Femur (tissue), 1 donor: ENCODE results near the gene RAB27A.
"Not testable (repeated sequence)": the region's sequence is repeated elsewhere in the genome, so short reads cannot be mapped to it uniquely, and the experiment has no call there.

Experiments
- DNase-seq: peaks from one replicate; pipeline ENCODE4 v3.0.0-alpha.2; 2017

Gene RAB27A

DNA sequence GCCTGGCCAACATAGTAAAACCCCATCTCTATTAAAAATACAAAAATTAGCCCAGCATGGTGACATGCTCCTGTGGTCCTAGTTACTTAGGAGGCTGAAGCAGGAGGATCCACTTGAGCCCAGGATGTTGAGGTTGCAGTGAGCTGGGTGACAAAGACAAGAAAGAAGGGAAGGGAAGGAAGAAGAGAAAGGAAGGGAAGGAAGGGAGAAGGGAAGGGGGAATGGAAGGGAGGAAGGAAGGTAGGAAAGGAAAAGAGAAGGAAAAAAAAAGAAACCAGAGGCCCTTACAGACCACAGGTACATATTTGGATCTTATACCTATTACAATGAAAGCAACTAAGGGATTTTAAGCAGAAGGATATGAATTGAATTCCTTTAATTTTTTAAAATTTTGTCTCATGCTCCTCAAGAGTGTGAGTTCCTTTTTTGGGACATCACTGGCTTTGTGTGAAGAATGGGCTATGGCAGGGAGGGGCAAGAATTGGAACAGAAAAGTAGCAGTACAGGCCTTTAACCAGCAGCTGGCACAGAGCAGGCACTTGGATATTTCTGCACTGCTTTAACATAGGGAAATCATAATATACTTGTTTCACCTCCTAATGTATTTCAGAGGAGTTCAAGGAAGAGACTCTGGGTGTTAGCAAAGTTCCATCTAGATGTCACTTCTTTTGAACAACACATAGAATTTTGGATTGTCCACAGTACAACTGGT lies 7.9 kb downstream of the RAB27A start:
- DNase-seq: no peak

DNA sequence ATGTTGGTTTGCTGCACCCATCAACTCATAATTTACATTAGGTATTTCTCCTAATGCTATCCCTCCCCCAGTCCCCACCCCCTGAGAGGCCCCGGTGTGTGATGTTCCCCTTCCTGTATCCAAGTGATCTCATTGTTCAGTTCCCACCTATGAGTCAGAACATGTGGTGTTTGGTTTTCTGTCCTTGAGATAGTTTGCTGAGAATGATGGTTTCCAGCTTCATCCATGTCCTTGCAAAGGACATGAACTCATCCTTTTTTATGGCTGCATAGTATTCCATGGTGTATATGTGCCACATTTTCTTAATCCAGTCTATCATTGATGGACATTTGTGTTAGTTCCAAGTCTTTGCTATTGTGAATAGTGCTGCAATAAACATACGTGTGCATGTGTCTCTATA lies 9.0 kb downstream of the RAB27A start:
- not testable (repeated sequence) for DNase-seq

DNA sequence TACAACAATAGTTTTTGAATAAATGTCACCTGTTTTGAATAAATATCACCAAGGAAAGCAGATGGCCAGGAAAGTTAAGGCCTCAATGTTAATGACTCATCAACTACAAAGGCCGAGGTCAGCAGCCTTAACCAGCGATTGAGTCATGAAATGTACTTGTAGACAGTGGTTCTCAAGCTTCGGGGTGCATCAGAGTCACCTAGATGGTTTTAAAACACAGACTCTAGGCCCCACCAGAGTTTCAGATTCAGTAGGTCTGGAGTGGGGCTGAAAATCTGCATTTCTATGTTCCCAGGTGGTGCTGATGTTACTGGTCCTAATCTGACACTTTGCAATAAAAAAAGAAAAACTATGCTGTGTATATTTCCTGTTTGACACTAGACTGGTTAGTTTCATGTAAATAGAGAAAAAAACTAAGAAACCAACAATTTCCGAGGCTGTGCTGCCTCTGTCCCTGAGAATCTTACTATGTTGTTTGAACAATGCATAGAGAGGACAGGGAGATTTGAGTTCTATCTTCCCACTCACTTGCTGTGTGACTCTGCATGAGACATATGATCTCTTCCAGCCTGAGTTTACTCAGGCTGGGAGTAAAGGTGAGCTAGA lies 9.8 kb downstream of the RAB27A start:
- no peak for DNase-seq

DNA sequence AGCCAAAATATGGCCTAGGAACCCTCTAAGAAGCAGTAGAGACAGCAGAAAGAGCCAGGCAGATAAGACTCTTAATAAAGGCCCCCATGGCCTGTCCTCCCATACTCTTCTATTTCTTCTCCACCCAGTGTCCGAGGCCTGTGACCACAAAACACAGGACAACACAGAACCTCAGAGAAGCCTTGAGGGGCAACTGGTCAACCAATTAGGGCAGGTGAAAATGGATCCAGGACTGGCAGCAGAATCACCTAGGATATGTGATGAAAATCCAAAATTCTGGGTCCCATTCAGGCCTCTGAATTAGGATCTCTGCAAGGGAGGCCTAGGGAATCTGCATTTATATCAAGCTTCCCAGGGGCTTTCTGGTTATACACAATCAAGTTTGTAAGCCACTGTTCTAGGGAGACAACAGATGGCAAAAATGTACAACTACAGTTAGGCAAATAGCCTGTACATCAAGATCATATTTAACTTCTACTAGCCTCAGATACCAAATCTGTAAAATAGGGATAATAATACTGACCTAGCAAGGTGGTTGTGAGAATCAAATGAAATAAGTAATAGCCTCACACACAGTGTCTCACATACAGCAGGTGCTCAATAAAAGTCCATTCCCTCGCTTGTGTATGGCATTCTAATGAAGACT lies 10.4 kb downstream of the RAB27A start:
- no peak for DNase-seq

DNA sequence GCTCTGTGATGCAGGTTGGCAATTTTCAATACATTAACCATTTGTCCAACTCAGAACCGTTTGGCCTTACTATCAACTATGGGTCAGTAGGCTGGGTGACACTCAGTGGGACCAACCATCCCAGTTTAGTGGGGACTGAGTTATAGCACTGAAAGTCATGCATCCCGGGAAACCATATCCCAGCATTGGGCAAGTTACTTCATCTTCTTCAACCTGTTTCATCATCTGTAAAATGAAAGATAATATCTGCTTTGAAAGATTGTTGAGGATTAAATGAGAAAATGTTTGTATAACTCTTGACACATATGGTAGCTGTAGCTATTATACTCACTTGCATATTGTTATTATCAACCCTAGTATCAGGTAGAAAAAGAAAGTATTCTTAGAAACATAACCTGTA lies 11.9 kb downstream of the RAB27A start:
- no peak for DNase-seq

DNA sequence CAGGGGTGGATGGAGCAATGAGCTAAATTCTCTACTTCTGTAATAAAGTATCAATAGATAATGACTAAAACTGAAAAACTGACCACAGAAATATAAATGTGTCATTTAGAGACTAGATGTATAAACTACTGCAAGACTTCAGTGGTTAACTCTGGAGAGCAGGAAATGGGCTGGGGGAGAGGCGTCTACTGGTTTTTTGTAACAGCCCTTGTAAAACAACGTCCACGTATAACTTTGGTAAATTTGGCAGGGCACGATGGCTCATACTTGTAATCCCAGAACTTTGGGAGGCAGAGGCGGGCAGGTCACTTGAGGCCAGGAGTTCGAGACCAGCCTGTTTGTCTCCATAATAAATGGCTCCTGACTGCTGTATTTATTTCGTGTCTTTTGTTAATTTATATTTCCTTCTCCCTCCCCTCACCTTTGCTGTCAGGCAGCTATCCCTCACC lies 12.5 kb downstream of the RAB27A start:
- peak; percentile 29 for DNase-seq

DNA sequence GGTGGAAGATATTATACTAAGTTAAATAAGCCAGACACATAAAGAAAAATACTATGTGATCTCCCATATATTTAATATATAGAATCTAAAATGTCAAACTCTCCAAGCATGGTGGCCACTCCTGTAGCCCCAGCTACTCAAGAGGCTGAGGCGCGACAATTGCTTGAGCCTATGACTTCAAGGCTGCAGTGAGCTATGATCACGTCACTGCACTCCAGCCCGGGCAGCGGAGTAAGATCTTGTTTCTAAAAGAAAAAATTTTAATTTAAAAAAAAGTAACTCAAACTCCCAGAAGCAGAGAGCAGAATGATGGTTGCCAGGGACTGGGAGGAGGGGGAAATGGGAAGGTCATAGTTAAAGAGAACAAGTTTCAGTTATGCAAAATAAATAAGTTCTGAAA lies 13.3 kb downstream of the RAB27A start:
- DNase-seq: no peak

DNA sequence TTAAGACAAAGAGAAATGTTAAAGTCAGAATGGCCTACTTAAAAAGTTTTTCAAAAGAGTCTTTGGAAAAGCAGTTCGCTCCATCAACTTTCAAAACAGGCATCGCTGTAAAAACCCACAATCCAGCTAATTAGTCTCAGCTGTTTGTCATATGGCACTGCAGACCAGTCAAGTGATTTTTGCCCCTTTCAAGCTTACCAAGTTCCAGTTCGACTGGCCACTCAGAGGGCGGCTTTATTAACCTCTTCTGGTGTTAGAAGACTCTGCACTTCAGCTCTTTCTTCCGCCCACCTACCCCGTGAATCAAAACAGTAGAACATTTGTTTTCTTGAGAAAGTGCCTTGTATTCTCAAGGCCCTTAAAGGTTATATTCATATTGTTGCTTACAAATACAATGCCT lies 19.3 kb downstream of the RAB27A start:
- no peak for DNase-seq

DNA sequence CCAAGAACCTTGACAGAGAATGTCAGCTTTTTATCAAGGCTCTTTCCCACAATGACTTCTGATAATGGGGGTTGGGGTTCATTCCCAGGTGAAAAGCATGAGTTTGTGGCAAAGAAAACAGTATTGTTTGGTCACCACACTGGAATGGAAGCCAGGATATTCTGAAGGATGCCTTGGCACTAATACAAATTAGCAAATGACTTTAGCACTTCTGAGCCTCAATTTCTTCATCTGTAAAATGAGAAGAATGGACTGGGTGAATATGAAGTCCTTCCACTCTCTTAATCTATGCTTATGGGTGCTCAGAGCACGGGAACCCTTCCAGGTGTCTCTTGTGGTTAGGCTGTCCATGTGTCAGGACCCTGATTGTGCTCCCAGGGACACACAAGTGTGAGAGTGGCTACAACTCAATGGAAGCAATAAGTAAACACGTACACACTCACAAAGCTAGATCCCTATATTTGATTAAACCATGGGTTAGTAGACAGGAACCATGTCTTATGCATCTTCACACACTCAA lies 21.4 kb downstream of the RAB27A start:
- DNase-seq: no peak

DNA sequence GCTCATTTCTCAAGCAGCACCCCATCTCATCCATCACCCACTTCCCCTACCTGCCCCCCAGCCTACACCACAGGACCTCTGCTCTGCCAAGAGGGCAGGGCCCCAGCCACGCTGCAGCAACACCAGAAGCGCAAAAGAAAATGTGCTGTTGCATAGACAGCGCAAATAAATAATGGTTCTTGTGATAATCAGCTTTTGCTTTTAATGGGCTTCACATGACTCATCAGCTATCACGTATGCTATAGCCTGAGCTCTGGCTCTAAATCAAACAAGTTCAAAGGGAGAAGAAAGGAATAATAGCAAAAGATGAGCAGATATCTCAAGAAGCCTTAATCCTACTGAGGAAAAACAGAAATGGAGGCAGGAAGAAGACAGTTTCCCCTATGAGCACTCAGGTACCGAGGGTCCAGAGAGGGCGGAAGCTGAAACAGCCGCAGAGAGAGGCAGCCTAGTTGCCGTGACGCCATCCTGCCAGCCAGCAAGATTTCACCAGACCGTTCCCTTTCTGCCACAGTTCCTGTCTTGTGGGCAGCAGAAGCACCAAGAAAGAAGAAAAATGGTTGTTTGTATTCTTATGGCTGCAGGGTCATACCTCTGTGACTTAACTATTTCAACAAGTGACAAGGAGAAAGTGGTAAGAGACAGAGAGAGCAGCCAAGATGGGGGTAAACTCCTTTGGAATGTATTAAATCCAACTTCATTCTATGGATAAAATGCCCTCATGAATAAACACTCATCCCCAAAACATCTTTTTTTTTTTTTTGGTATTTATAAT lies 22.0 kb downstream of the RAB27A start:
- peak; percentile 54 for DNase-seq

DNA sequence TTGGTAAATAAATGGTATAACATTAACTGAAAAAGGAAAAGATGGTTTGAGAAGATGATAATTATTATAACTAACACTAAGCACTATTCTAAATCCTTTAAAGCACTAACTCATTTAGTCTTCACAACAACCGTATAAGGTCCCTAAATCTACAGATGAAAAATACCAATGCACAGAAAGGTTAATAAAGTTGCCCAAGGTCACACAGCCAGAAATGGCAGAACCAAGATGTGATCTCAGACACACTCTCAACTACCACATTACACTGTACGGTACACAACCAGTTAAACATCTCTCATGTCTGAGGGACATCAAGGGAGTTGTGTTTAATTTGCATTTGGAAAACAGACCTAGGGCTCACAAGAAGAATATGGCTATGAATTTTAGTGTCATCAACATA lies 23.1 kb downstream of the RAB27A start:
- DNase-seq: no peak

DNA sequence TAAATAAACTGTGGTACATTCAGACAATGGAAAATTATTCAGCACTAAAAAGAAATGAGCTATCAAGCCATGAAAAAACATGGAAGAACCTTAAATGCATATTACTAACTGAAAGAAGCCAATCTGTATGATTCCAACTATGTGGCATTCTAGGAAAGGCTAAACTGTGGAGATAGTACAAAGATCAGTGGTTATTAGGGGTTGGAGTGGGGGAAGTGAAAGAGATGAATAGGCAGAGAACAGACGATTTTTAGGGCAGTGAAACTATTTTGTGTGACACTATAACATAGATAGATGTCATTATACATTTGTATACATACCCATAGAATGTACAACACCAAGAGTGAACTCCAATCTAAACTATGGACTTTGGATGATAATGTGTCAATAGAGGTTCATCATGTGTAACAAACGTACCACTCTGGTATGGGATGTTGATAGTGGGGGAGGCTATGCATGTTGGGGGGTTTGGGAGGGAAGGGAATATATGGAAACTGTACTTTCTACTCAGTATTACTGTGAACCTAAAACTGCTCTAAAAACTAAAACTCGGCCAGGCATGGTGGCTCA lies 29.0 kb downstream of the RAB27A start:
- no peak for DNase-seq

DNA sequence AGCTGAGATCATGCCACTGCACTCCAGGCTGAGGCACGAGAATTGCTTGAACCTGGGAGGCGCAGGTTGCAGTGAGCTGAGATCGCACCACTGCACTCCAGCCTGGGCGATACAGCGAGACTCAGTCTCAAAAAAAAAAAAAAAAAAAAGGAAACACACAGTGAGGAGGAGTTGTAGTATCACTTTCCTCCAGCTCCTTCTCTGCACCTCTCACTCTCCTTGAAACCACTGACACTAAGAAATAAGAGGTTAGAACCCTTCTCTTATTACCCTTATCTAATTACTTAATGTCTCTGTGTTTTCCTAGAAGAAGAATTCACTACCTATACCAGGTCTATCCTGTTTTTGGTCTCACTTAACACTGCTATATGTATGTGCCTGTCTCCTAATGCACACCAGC lies 31.7 kb downstream of the RAB27A start:
- no peak for DNase-seq

DNA sequence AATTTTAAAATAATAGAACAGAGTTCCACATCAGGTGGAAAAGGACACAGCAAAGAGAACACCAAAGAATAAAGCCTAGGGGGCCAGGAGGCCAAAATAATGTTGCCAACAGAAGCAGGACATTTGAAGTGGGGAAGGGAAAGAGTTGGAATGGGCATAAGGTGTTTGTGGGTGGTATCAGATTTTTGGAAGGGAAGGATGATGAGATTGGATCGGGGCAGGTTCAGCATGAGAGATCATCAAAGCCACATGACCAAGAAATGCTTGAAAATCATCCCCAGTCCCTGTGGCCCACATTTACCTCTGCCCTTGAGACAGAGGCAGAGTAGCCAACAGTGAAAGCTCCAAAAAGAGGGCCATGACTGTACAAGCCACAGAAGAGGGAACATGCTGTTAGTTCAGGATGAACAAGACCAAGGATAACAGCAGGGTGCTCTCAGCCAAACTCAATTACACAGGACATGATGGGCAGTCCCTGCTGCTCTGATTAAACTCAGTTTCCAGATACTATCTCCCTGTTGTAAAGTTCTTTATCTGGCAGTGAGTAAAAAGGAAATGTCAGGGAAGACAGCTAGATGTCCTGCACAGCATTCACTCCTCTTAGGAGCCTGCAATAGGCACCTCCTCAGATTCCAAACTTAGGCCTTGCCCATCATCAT lies 32.5 kb downstream of the RAB27A start:
- no peak for DNase-seq

DNA sequence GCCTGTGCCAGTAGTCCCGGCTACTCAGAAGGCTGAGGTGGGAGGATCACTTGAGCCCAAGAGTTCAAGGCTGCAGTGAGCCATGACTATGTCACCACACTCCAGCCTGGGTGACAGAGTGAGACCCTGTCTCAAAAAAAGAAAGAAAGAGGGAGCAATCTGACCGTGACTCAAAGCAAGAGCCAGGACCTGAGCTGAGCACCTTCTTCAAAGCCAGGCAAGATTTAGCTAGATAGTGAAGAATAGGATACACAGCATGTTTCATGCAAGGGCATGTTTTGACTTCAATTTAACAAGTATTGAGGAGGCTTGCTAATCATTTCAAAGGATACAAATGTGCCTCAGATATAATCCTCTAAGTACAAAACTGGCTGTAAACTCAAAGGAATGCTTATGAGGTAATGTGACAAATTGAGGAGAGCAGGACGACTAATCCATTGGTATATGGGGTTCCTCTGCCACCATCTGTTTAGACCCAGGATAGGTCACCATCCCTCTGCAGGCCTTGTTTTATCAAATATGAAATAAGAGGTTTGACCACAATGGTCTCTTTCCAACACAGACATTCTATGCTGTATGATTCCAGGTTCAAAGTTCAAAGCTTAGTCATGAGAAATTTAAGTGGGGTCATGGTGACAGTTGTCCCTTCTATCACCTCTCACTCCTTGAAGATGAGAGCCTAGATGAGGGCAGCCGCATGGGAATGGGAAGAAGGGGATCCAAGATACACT lies 33.2 kb downstream of the RAB27A start:
- DNase-seq: no peak

DNA sequence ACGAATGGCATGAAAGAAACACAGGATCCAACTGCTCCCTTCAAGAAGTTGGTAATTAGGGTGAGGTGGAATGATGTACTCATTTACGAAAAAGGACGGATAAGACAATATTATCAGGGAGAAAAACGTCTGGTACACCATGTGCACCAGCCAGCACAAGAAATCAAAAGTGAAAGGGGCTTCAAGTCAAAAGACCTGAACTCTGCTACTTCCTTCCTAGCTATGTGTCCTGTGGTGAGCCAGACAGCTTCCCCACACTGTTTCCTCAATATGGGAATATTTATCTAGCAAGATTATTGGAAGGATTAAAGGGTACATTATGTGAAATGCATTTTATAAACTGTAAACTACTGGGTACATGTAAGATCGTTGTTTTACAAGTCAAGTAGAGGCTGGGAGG lies 33.9 kb downstream of the RAB27A start:
- DNase-seq: no peak

DNA sequence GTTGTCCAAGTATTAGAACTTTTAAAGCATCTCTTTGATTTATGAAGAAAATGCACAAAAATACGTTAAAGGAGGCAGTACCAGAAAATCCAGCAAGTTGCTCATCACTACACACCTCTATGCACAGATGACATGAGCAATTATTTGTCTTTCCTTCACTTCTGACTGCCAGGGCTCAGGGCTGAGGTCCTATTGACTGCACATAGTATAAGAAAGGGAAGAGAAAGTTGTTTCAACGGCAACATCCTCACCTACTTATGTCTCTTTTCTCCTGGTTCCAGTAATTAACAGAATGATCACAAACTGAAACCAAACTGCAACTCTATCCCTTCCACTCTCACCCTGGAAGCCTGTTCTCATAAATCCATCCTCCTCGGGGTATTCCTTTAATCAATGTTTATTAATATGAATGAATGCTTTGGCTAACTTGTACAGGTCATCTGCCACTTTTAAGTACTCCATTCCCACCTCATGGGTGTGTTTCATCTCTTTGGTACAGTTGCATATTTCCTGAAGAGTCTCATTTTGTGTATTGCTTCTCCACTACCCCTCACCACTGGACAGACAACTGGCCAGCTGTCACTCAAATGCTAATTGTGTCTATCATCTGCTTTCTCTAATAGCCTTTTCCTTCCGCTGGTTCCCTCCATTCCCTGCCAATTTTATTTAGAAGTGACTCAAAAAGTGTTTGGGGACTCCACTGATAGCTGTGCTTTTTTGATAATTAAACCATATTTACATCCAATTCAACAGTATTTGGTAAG lies 34.5 kb downstream of the RAB27A start:
- no peak for DNase-seq

DNA sequence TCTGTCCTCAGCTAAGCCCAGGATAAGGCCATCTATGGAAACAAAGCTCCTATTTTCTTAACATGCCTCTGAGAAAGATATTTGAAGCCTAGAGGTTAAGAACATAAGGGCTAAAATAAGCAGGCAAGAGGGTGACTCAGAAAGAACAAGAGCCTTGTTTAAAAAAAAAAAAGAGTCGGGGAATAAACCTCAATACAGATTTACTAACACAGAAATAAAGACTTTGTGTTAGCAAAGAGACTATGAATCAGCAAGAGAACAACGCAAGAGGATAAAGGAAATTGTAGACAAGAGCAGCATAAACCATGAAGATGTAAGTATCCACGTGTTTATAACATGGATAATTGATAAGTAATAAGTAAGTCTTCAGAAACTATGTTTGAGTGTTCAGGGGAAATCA lies 36.0 kb downstream of the RAB27A start:
- DNase-seq: no peak

DNA sequence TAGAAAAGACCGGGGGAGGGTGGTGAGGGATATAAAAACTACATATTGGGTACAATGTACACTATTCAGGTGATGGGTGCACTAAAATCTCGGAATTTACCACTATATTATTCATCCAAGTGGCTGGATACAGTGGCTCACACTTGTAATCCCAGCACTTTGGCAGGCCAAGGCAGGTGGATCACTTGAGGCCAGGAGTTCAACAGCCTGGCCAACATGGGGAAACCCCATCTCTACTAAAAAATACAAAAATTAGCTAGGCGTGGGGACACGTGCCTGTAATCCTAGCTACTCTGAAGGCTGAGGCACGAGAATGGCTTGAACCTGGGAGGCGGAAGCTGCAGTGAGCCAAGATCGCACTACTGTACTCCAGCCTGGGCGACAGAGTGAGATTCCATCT lies 37.4 kb downstream of the RAB27A start:
- not testable (repeated sequence) for DNase-seq

DNA sequence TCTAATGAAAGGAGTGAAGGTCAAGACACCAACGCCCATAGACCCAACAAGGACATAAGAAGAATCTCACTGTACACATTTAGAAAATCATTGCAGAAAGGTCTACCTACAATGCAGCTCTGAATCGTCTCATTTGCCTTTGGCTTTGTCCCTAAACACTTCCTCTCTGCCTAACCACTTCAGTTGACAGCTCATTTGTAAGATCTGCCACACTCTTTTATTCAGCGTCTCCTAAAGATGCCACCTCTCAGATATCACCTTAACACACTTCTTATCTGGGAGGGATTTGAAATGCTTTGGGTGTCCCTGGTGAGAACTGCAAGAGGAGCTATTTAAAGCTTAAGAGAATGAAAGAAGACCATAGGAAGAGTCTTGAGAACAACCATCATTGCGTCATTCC lies 38.7 kb downstream of the RAB27A start:
- no peak for DNase-seq

DNA sequence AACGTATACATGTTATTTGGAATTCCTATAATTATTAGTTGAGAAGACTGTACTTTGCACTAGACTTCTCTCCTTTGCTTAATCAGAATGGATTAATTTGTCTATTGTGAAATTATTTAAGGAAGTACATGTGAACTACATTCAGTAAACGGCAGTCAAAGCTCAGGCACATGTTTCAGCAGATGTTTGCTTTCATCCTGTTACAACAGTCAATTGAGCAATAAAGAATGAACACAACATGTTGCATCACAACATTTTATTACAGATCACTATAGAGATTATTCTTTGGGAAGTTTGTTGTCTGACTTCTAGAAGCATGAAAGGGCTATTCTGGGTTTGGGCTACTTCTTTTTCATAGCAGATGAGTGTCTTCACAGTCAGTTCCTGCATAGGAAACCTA lies 39.2 kb downstream of the RAB27A start:
- no peak for DNase-seq
